ENCODE measurements around the gene TMED9. TPM values are rescaled to one million over a fixed set of nuclear protein-coding genes. Genes with fewer than 3 reads are reported as not detected.

The TMED9 gene
- total and polyA plus RNA-seq, 12 donors: 67.6 to 265 (median 127) TPM

GRCh38 chr5:177568326-177568725 is 23.7 kb upstream of the TMED9 start:
- H3K27ac ChIP-seq: no peak overlapping the region

GRCh38 chr5:177569894-177570293 is 22.1 kb upstream of the TMED9 start:
- Histone ChIP-seq H3K9me3 (replicated peaks in 1 of 3) (no peaks in the 10 kb centered on the region), H3K4me1 (replicated peaks in 1 of 2) (no peaks in the 10 kb centered on the region), H3K4me3 (no peak overlapping the region), H3K36me3 (replicated peaks in 1 of 2) (no peaks in the 10 kb centered on the region), H3K27me3 (peaks cover 8% of the 10 kb centered on the region), H3K27ac (no peak overlapping the region)
- TF ChIP-seq CTCF (IDR thresholded peaks at IDR 0.05) (no peak), POLR2A (IDR thresholded peaks at IDR 0.05) (no peak)
- 62 to 86% (median 78%) methylated on average over 2 of the region's 2 CpGs for WGBS, 4 donors
- no peak for DNase-seq
- intact Hi-C loops (cut with DNase I): no loop called here

More at GRCh38 chr5:177568326-177568725, 23.7 kb upstream of the TMED9 start:
- H3K9me3 ChIP-seq (replicated peaks in 1 of 3): no peaks in the 10 kb centered on the region
- peaks cover 10% of the 10 kb centered on the region for H3K27me3 ChIP-seq
- no peaks in the 10 kb centered on the region for H3K36me3 ChIP-seq (replicated peaks in 1 of 2)
- H3K4me3 ChIP-seq: no peak overlapping the region
- TF ChIP-seq POLR2A (IDR thresholded peaks at IDR 0.05): no peak
- no peak for TF ChIP-seq CTCF (IDR thresholded peaks at IDR 0.05)
- 67 to 75% (median 73%) methylated on average over 6 to 7 of the region's 7 CpGs for WGBS, 4 donors
- DNase-seq: no peak
- intact Hi-C loops (cut with DNase I): no loop called here
- H3K4me1 ChIP-seq (replicated peaks in 1 of 2): no peaks in the 10 kb centered on the region

- no peaks in the 10 kb centered on the region for H3K4me1 ChIP-seq (replicated peaks in 1 of 2)
- no peaks in the 10 kb centered on the region for H3K36me3 ChIP-seq (replicated peaks in 1 of 2)
- no peak overlapping the region for H3K27ac ChIP-seq
- TF ChIP-seq CTCF (IDR thresholded peaks at IDR 0.05): no peak
- TF ChIP-seq POLR2A (IDR thresholded peaks at IDR 0.05): no peak
- WGBS, 4 donors: 57 to 62% (median 57%) methylated on average over 1 of the region's 1 CpG
- H3K9me3 ChIP-seq (replicated peaks in 1 of 3): no peaks in the 10 kb centered on the region
- intact Hi-C loops (cut with DNase I): no loop called here
- H3K27me3 ChIP-seq: no peaks in the 10 kb centered on the region
- no peak overlapping the region for H3K4me3 ChIP-seq
- DNase-seq: no peak
Observed at GRCh38 chr5:177575488-177575887, 16.5 kb upstream of the TMED9 start.

GRCh38 chr5:177576169-177576568 is 15.8 kb upstream of the TMED9 start:
- H3K27ac ChIP-seq: no peak overlapping the region
- intact Hi-C loops (cut with DNase I): no loop called here
- no peaks in the 10 kb centered on the region for H3K9me3 ChIP-seq (replicated peaks in 1 of 3)
- WGBS, 4 donors: 73 to 83% (median 77%) methylated on average over 10 of the region's 10 CpGs
- no peaks in the 10 kb centered on the region for H3K4me1 ChIP-seq (replicated peaks in 1 of 2)
- DNase-seq: no peak
- H3K4me3 ChIP-seq: no peak overlapping the region
- no peaks in the 10 kb centered on the region for H3K27me3 ChIP-seq
- H3K36me3 ChIP-seq (replicated peaks in 1 of 2): no peaks in the 10 kb centered on the region
- TF ChIP-seq CTCF (IDR thresholded peaks at IDR 0.05) (no peak), POLR2A (IDR thresholded peaks at IDR 0.05) (no peak)

Data from adrenal gland (tissue), 12 donors.